ENCODE measurements around the gene ABCB4.
"Not testable (repeated sequence)": the region's sequence is repeated elsewhere in the genome, so short reads cannot be mapped to it uniquely, and the experiment has no call there.

ABCB4 gene

GRCh38 chr7:87474533-87475358 is 734 bp downstream of the ABCB4 start:
- peak; percentile 86 to 95 (median 94) for DNase-seq

GRCh38 chr7:87473986-87474385 is 1.5 kb downstream of the ABCB4 start:
- peak; percentile 37 to 67 (median 40) for DNase-seq

- DNase-seq = no peak
Measured at GRCh38 chr7:87473192-87473591, 2.3 kb downstream of the ABCB4 start.

GRCh38 chr7:87471473-87471872 is 4.0 kb downstream of the ABCB4 start:
- no peak for DNase-seq

GRCh38 chr7:87469204-87469603 is 6.3 kb downstream of the ABCB4 start:
- not testable (repeated sequence) for DNase-seq

- DNase-seq = not testable (repeated sequence)
Measured at GRCh38 chr7:87465534-87465880, 10.0 kb downstream of the ABCB4 start.

- not testable (repeated sequence) for DNase-seq
Measured at GRCh38 chr7:87464830-87465533, 10.5 kb downstream of the ABCB4 start.

GRCh38 chr7:87463982-87464381 is 11.5 kb downstream of the ABCB4 start:
- DNase-seq = no peak

GRCh38 chr7:87460444-87460843 is 15.0 kb downstream of the ABCB4 start:
- DNase-seq = not testable (repeated sequence)

GRCh38 chr7:87459941-87460340 is 15.5 kb downstream of the ABCB4 start:
- no peak for DNase-seq

GRCh38 chr7:87458148-87458547 is 17.3 kb downstream of the ABCB4 start:
- no peak for DNase-seq

- DNase-seq = no peak
Measured at GRCh38 chr7:87456247-87456646, 19.2 kb downstream of the ABCB4 start.

GRCh38 chr7:87452279-87452678 is 23.2 kb downstream of the ABCB4 start:
- no peak for DNase-seq

- DNase-seq = no peak
Measured at GRCh38 chr7:87451187-87451586, 24.3 kb downstream of the ABCB4 start.

- DNase-seq = no peak
Measured at GRCh38 chr7:87450706-87451105, 24.8 kb downstream of the ABCB4 start.

GRCh38 chr7:87448388-87448787 is 27.1 kb downstream of the ABCB4 start:
- no peak for DNase-seq

GRCh38 chr7:87447116-87447635 is 28.3 kb downstream of the ABCB4 start:
- DNase-seq = no peak

GRCh38 chr7:87445897-87446296 is 29.6 kb downstream of the ABCB4 start:
- DNase-seq = peak; percentile 24 to 40 (median 25)

- DNase-seq = no peak
Measured at GRCh38 chr7:87435546-87435945, 39.9 kb downstream of the ABCB4 start.

GRCh38 chr7:87432536-87432935 is 42.9 kb downstream of the ABCB4 start:
- no peak for DNase-seq

GRCh38 chr7:87427288-87427687 is 48.2 kb downstream of the ABCB4 start:
- peak; percentile 37 to 52 (median 45) for DNase-seq

GRCh38 chr7:87426160-87426559 is 49.3 kb downstream of the ABCB4 start:
- no peak for DNase-seq

- DNase-seq = no peak
Measured at GRCh38 chr7:87424075-87424474, 51.4 kb downstream of the ABCB4 start.

- no peak for DNase-seq
Measured at GRCh38 chr7:87420173-87420572, 55.3 kb downstream of the ABCB4 start.

Data from suppressor macrophage treated with lipopolysaccharide for 1 hour (primary cell).